Nephron (organoid): Measurements from ENCODE around the gene IL22RA1.
A peak's percentile ranks its signal among the peaks of the same experiment; 100 is the strongest.

Experiments
- H3K27ac Mint-ChIP-seq, 3 experiments: 2 replicates each; pipeline ENCODE4 v1.8.0; 2020; ENCODE audit warnings: mixed read lengths in 3 of 3, mild to moderate bottlenecking in 2 of 3, moderate library complexity in 1 of 3
- H3K27me3 Mint-ChIP-seq: 2 replicates; pipeline ENCODE4 v1.8.0; 2021; ENCODE audit warnings: low read depth, mild to moderate bottlenecking, moderate library complexity, mixed read lengths
- H3K36me3 Mint-ChIP-seq: 2 replicates; pipeline ENCODE4 v1.8.0; 2020; ENCODE audit warnings: low read depth, mixed read lengths
- H3K4me1 Mint-ChIP-seq: 2 replicates; pipeline ENCODE4 v1.8.0; 2020; ENCODE audit warnings: mixed read lengths
- H3K4me3 Mint-ChIP-seq, 3 experiments: 2 replicates each; pipeline ENCODE4 v1.8.0; 2020; ENCODE audit warnings: mild to moderate bottlenecking in 3 of 3, mixed read lengths in 3 of 3, moderate library complexity in 2 of 3
- H3K9me3 Mint-ChIP-seq: 2 replicates; pipeline ENCODE4 v1.8.0; 2020; ENCODE audit warnings: mixed read lengths
- TF ChIP-seq, protein P1 (sequence below), 3 experiments: fragments of 200-600 bp; sonication (generic); IDR thresholded peaks; one replicate each; pipeline ENCODE4 v1.5.0; 2021; ENCODE audit warnings: antibody characterized with exemption in 3 of 3; ENCODE audit not compliant: unreplicated experiment in 3 of 3

The IL22RA1 gene

GRCh38 chr1:24100945-24101737 is 41.8 kb downstream of the IL22RA1 start:
- H3K27ac Mint-ChIP-seq: peak overlapping the region; percentile 66 to 95 (median 92)
- no peak overlapping the region for H3K4me3 Mint-ChIP-seq
- TF ChIP-seq, protein P1, sequence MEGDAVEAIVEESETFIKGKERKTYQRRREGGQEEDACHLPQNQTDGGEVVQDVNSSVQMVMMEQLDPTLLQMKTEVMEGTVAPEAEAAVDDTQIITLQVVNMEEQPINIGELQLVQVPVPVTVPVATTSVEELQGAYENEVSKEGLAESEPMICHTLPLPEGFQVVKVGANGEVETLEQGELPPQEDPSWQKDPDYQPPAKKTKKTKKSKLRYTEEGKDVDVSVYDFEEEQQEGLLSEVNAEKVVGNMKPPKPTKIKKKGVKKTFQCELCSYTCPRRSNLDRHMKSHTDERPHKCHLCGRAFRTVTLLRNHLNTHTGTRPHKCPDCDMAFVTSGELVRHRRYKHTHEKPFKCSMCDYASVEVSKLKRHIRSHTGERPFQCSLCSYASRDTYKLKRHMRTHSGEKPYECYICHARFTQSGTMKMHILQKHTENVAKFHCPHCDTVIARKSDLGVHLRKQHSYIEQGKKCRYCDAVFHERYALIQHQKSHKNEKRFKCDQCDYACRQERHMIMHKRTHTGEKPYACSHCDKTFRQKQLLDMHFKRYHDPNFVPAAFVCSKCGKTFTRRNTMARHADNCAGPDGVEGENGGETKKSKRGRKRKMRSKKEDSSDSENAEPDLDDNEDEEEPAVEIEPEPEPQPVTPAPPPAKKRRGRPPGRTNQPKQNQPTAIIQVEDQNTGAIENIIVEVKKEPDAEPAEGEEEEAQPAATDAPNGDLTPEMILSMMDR (IDR thresholded peaks at IDR 0.05; ENCODE audit: unreplicated experiment in 3 of 3): no peak
- peaks cover 63% of the 10 kb centered on the region for H3K4me1 Mint-ChIP-seq
- H3K36me3 Mint-ChIP-seq: no peaks in the 10 kb centered on the region
- H3K9me3 Mint-ChIP-seq: no peaks in the 10 kb centered on the region
- H3K27me3 Mint-ChIP-seq: peaks cover under 1% of the 10 kb centered on the region

GRCh38 chr1:24098943-24099638 is 43.8 kb downstream of the IL22RA1 start:
- Mint-ChIP-seq H3K27ac (peak overlapping the region; percentile 82 to 94 (median 84)), H3K36me3 (peaks cover 4% of the 10 kb centered on the region), H3K9me3 (no peaks in the 10 kb centered on the region), H3K4me1 (peaks cover 66% of the 10 kb centered on the region), H3K4me3 (no peak overlapping the region), H3K27me3 (peaks cover 4% of the 10 kb centered on the region)
- TF ChIP-seq, protein P1 (IDR thresholded peaks at IDR 0.05; ENCODE audit: unreplicated experiment in 3 of 3): no peak

DNA sequence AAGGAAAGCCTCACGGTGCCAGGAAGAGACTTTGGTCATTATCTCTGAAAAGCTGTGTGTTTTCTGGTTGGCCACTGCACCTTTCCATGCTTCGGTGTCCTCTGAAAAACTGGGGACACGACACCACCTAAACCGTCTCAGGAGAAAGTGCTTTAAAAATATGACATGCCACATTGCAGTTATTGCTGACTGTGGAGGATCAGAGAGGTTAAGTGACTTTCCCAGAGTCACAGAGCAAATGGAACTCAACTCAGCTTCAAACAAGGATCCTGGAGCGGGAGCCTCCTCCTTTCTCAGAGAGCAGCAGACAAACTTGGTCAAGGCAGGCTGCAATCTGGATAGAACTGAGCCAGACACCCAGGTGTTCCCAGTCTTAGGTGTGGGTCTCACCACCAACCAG is 44.8 kb downstream of the IL22RA1 start:
- Mint-ChIP-seq H3K9me3 (no peaks in the 10 kb centered on the region), H3K4me1 (peaks cover 56% of the 10 kb centered on the region), H3K27me3 (peaks cover 8% of the 10 kb centered on the region), H3K27ac (peak overlapping the region in 1 of 3 experiments; percentile 41), H3K4me3 (no peak overlapping the region), H3K36me3 (peaks cover 4% of the 10 kb centered on the region)
- TF ChIP-seq, protein P1 (IDR thresholded peaks at IDR 0.05; ENCODE audit: unreplicated experiment in 3 of 3): no peak

GRCh38 chr1:24097663-24098062 is 45.3 kb downstream of the IL22RA1 start:
- TF ChIP-seq, protein P1 (IDR thresholded peaks at IDR 0.05; ENCODE audit: unreplicated experiment in 3 of 3): no peak
- H3K4me1 Mint-ChIP-seq: peaks cover 54% of the 10 kb centered on the region
- H3K36me3 Mint-ChIP-seq: peaks cover 4% of the 10 kb centered on the region
- H3K27ac Mint-ChIP-seq: peak overlapping the region in 1 of 3 experiments; percentile 41
- no peak overlapping the region for H3K4me3 Mint-ChIP-seq
- no peaks in the 10 kb centered on the region for H3K9me3 Mint-ChIP-seq
- H3K27me3 Mint-ChIP-seq: peaks cover 8% of the 10 kb centered on the region

GRCh38 chr1:24096739-24097103 is 46.2 kb downstream of the IL22RA1 start:
- peaks cover 8% of the 10 kb centered on the region for H3K27me3 Mint-ChIP-seq
- H3K4me3 Mint-ChIP-seq: peak overlapping the region in 1 of 3 experiments; percentile 58
- peak overlapping the region in 2 of 3 experiments; percentile 30 to 47 for H3K27ac Mint-ChIP-seq
- H3K9me3 Mint-ChIP-seq: no peaks in the 10 kb centered on the region
- peaks cover 46% of the 10 kb centered on the region for H3K4me1 Mint-ChIP-seq
- TF ChIP-seq, protein P1 (IDR thresholded peaks at IDR 0.05; ENCODE audit: unreplicated experiment in 3 of 3): no peak
- H3K36me3 Mint-ChIP-seq: peaks cover 4% of the 10 kb centered on the region
